Ascending aorta (tissue), 2 donors: Measurements from ENCODE around the gene PKD1. TPM values are rescaled to one million over a fixed set of nuclear protein-coding genes. Genes with fewer than 3 reads are reported as not detected.
"Not testable (repeated sequence)": the region's sequence is repeated elsewhere in the genome, so short reads cannot be mapped to it uniquely, and the experiment has no call there.

Experiments
- DNase-seq, 2 donors: peaks; one replicate each; pipeline ENCODE4 v3.0.0-alpha.2; 2019; ENCODE audit warnings: low spot score in 2 of 2
- H3K27ac ChIP-seq, 2 donors: fragments of 200-600 bp; sonication (generic); one replicate each; pipeline ENCODE4 v1.5.1; 2016 to 2017; ENCODE audit warnings: mild to moderate bottlenecking in 1 of 2
- H3K27me3 ChIP-seq: fragments of 200-600 bp; sonication (generic); one replicate; pipeline ENCODE4 v1.5.1; 2017
- H3K36me3 ChIP-seq, 2 donors: fragments of 200-600 bp; sonication (generic); one replicate each; pipeline ENCODE4 v1.5.1; 2016
- H3K4me1 ChIP-seq, 2 donors: fragments of 200-600 bp; sonication (generic); one replicate each; pipeline ENCODE4 v1.5.1; 2016 to 2017; ENCODE audit warnings: mild to moderate bottlenecking in 1 of 2
- H3K4me3 ChIP-seq, 2 donors: fragments of 200-600 bp; sonication (generic); one replicate each; pipeline ENCODE4 v1.5.1; 2016 to 2017; ENCODE audit warnings: mild to moderate bottlenecking in 1 of 2
- H3K9me3 ChIP-seq, 2 donors: fragments of 200-600 bp; sonication (generic); one replicate each; pipeline ENCODE4 v1.5.1; 2016
- CTCF ChIP-seq, 3 experiments: fragments of 200-600 bp in 2 of 3; fragments of 450-650 bp in 1 of 3; sonication (generic) in 2 of 3; IDR thresholded peaks; one replicate each; pipeline ENCODE4 v1.5.1; 2016 to 2019; ENCODE audit warnings: antibody characterized with exemption in 3 of 3, mild to moderate bottlenecking in 1 of 3, moderate library complexity in 1 of 3
- intact Hi-C: fragments of 100-400 bp; cut with DNase I; formaldehyde crosslinking; loops from one replicate; pipeline ENCODE4 v1.15.1; 2023
- total RNA-seq: library from RNA; depleted of rRNA; stranded (reverse); fragments of >200 nt; gene quantifications from one replicate; pipeline ENCODE4 v1.1.0, GENCODE V29; 2016

PKD1 gene
- total RNA-seq, 1 donor from 2014 or later = 551 TPM

- intact Hi-C loops = no loop called here
- DNase-seq = no peak
- Histone ChIP-seq H3K36me3 (peaks cover 56 to 60% of the 10 kb centered on the region in 2 donors), H3K4me3 (no peak overlapping the region), H3K9me3 (no peaks in the 10 kb centered on the region), H3K4me1 (peaks cover 0 to 4% of the 10 kb centered on the region in 2 donors), H3K27me3 (no peaks in the 10 kb centered on the region), H3K27ac (no peak overlapping the region)
- no peak for TF ChIP-seq CTCF (IDR thresholded peaks at IDR 0.05)
Measured at GRCh38 chr16:2115591-2115973, 20.1 kb downstream of the PKD1 start.

DNA sequence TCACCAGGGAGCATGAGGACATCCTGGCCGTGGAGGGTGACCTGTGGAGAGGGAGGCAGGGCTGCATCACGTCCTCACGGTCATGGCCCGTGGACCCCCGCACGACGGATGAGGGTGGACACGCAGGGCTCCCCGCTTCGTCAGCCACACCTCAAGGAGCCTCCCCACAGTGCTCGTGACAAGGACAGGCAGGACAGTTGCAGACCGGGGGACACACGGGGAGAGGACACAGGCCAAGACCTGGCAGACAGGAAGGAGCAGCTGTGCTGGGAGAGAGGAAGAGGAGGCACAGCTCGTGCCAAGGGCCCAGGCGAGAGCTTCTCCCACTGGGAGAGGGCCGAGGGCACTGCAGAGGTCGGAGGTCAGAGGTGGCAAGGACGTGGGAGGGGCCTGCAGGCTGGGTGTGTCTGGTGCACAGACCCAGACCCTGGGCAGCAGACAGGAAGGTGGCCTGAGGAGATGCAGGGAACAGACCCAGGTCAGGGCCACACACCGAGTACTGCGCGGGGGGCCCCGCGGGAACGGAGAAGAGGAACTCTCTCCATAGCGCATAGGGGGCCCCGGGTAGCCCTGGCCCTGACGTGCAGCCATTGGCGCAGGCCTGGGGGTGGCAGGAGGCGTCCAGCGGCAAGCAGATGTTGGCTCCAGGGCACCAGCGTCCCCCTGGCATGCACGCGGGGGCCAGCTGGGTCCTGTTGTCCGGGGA is 20.7 kb downstream of the PKD1 start:
- H3K4me1 ChIP-seq, DNase-seq, H3K27me3 ChIP-seq, intact Hi-C loops, H3K27ac ChIP-seq, H3K4me3 ChIP-seq, H3K9me3 ChIP-seq: not testable (repeated sequence)
- H3K36me3 ChIP-seq = peaks cover 61 to 65% of the 10 kb centered on the region in 2 donors

DNA sequence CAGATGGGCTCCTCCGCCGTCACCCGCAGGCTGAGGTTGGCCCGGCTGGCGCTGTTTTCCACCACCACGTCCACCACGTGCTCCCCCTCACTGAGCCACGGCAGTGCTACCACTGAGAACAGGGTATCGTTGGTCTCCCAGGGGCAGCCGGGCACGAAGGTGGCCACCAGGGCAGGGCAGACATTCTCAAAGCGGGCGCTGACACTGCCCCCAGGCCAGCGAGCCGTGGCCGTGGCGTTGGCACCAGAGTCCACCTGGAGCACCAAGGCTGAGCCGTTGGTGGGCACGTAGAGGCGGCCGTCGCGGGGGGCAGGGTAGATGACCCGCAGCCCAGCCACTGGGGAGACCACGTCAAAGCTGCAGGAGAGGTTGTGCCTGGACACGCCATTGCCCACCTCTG is 21.5 kb downstream of the PKD1 start:
- H3K4me1 ChIP-seq, H3K27ac ChIP-seq, intact Hi-C loops, H3K27me3 ChIP-seq, H3K4me3 ChIP-seq, H3K9me3 ChIP-seq, DNase-seq: not testable (repeated sequence)
- H3K36me3 ChIP-seq = peaks cover 70 to 74% of the 10 kb centered on the region in 2 donors

DNA sequence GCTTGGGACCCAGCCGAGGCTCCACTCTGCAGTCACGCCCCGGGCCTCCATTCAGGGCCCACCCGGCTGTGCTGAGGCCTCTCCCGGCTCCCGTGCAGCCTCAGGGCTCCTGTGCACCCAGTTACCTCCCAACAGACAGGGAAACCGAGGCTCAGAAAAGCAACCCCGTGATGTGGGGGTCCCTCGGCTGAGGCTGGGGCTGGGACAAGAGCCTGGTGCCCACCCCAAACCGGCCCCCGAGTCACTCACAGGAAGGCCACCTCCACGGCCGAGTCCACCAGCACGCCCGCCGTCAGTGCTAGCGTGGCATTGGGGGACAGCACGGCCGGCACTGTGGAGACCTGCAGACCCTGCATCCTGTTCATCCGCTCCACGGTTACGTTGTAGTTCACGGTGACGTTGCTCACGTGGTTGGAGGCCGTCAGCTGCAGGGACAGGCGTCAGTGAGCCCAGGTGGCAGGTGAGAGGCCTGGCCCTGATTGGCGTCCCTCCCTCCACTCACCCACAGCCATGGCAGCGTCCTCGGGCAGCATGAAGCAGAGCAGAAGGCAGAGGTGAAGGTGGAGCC is 23.1 kb downstream of the PKD1 start:
- intact Hi-C loops, H3K4me3 ChIP-seq, DNase-seq, H3K9me3 ChIP-seq, H3K4me1 ChIP-seq, H3K27me3 ChIP-seq, H3K27ac ChIP-seq: not testable (repeated sequence)
- peaks cover 86 to 90% of the 10 kb centered on the region in 2 donors for H3K36me3 ChIP-seq

- DNase-seq, H3K4me3 ChIP-seq, intact Hi-C loops, H3K27me3 ChIP-seq, H3K9me3 ChIP-seq, H3K27ac ChIP-seq, H3K4me1 ChIP-seq: not testable (repeated sequence)
- peaks cover 90 to 92% of the 10 kb centered on the region in 2 donors for H3K36me3 ChIP-seq
Measured at GRCh38 chr16:2111412-2112335, 24.0 kb downstream of the PKD1 start.

- H3K27ac ChIP-seq, intact Hi-C loops, DNase-seq, H3K4me1 ChIP-seq, H3K27me3 ChIP-seq, H3K9me3 ChIP-seq, H3K4me3 ChIP-seq: not testable (repeated sequence)
- H3K36me3 ChIP-seq = peaks cover 91 to 92% of the 10 kb centered on the region in 2 donors
Measured at GRCh38 chr16:2111009-2111353, 24.7 kb downstream of the PKD1 start.

- peaks cover 91 to 93% of the 10 kb centered on the region in 2 donors for H3K36me3 ChIP-seq
- H3K4me3 ChIP-seq, H3K4me1 ChIP-seq, H3K27me3 ChIP-seq, H3K9me3 ChIP-seq, intact Hi-C loops, H3K27ac ChIP-seq, DNase-seq: not testable (repeated sequence)
Measured at GRCh38 chr16:2110332-2111008, 25.2 kb downstream of the PKD1 start.

DNA sequence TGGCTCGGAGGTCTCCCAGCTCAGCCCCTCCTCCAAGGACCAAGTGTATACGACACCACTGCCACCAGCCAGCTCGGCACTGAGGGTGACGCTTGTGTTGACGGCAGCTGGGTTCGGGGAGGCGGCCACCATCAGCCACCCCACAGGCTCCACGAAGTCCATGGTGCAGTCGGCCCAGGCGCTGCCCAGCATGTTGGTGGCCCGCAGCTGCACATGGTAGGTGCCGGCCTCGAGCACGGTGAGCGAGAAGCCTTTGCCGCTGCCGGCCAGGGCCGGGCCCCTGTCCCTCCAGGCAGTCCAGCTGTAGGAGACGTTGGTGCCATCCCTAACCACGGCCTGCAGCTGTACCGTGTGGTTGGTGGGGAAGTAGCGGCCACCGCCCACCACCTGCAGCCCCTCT is 25.8 kb downstream of the PKD1 start:
- H3K9me3 ChIP-seq, H3K4me1 ChIP-seq, H3K27me3 ChIP-seq, H3K4me3 ChIP-seq, H3K27ac ChIP-seq, intact Hi-C loops, DNase-seq: not testable (repeated sequence)
- peaks cover 93 to 94% of the 10 kb centered on the region in 2 donors for H3K36me3 ChIP-seq

DNA sequence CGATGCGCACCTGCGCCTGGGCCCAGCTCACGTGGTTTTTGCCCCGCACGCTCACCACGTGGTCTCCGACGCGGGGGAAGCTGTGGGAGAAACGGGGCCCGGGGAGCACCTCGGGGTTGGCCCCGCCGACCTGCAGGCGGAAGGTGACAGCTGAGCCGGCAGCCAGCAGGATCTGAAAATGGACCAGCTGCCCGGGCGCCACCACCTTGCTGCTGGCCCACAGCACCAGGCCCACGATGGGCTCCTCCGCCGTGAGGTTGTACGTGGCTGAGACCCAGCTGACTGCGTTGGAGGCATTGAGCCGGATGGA is 26.5 kb downstream of the PKD1 start:
- intact Hi-C loops, H3K4me3 ChIP-seq, H3K27me3 ChIP-seq, DNase-seq, H3K27ac ChIP-seq, H3K4me1 ChIP-seq, H3K9me3 ChIP-seq: not testable (repeated sequence)
- H3K36me3 ChIP-seq = peaks cover 88 to 89% of the 10 kb centered on the region in 2 donors

- peaks cover 83 to 85% of the 10 kb centered on the region in 2 donors for H3K36me3 ChIP-seq
- H3K4me3 ChIP-seq, H3K27ac ChIP-seq, DNase-seq, H3K9me3 ChIP-seq, H3K4me1 ChIP-seq, intact Hi-C loops, H3K27me3 ChIP-seq: not testable (repeated sequence)
Measured at GRCh38 chr16:2108446-2109270, 27.0 kb downstream of the PKD1 start.

GRCh38 chr16:2107791-2108125 is 27.9 kb downstream of the PKD1 start:
- H3K9me3 ChIP-seq, H3K4me3 ChIP-seq, intact Hi-C loops, H3K4me1 ChIP-seq, DNase-seq, H3K27ac ChIP-seq, H3K27me3 ChIP-seq: not testable (repeated sequence)
- peaks cover 86 to 88% of the 10 kb centered on the region in 2 donors for H3K36me3 ChIP-seq

DNA sequence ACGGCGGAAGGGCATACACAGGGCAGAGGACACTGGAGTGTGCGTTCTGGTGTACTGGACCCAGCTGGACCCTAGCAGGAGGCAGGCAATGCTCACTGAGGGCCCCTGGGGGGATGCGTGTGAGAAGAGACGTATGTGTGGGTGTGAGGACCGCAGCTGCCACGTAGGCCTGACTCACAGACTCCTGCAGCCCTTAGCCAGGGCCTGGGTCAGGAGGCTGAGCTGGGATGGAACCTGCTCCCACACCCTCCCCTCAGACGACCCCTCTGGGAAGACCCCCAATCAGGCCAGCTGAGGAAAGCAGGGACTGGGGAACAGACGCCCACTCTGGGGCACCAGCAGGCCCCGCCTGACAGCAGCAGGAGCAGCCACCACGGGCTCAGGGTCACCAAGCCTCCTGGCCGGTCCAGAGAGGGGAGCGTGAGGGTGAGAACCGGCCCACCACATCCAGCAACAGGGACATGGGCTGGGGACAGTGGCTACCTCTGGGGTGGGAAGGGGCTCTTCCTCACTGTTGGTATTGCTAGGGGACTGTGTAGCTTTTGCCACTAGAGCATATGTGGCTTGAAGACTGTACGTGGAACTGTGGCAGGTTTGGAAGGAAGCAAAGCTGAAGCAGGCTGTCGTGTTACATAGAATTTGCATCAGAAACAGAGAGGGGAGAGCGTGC is 28.4 kb downstream of the PKD1 start:
- H3K27me3 ChIP-seq, H3K9me3 ChIP-seq, H3K4me3 ChIP-seq, H3K27ac ChIP-seq, H3K4me1 ChIP-seq, DNase-seq, intact Hi-C loops: not testable (repeated sequence)
- peaks cover 86 to 88% of the 10 kb centered on the region in 2 donors for H3K36me3 ChIP-seq
